ENCODE data around the gene SSR4.
"Not testable (repeated sequence)": the region's sequence is repeated elsewhere in the genome, so short reads cannot be mapped to it uniquely, and the experiment has no call there.

The SSR4 gene

GRCh38 chrX:153794018-153794896 lies at the start of gene SSR4, which contains the start of gene IDH3G:
SSR4 (plus strand) TSS chrX:153794668; CDS start chrX:153794688, 20 bp downstream.
IDH3G (minus strand) TSS chrX:153794375; CDS start chrX:153794326, 49 bp downstream.
- DNase-seq = peak; percentile 77 to 86 (median 86)

- not testable (repeated sequence) for DNase-seq
These were observed 49.4 kb upstream of the SSR4 start for GRCh38 chrX:153745067-153745433.

- no peak for DNase-seq
These were observed 48.1 kb upstream of the SSR4 start for GRCh38 chrX:153746359-153746758.

GRCh38 chrX:153746991-153747390 lies 47.5 kb upstream of the SSR4 start:
- DNase-seq = not testable (repeated sequence)

GRCh38 chrX:153749017-153749416 lies 45.5 kb upstream of the SSR4 start:
- not testable (repeated sequence) for DNase-seq

- no peak for DNase-seq
These were observed 44.2 kb upstream of the SSR4 start for GRCh38 chrX:153750127-153750774.

GRCh38 chrX:153755136-153755535 lies 39.3 kb upstream of the SSR4 start:
- DNase-seq = no peak

GRCh38 chrX:153761863-153762262 lies 32.6 kb upstream of the SSR4 start:
- no peak for DNase-seq

- DNase-seq = no peak
These were observed 31.8 kb upstream of the SSR4 start for GRCh38 chrX:153762626-153763173.

- DNase-seq = no peak
These were observed 31.1 kb upstream of the SSR4 start for GRCh38 chrX:153763298-153763932.

- DNase-seq = peak; percentile 39 to 62 (median 50)
These were observed 30.3 kb upstream of the SSR4 start, which contains the start of gene PLXNB3 for GRCh38 chrX:153763989-153764755. PLXNB3 (plus strand) TSS chrX:153764249; CDS start chrX:153765536, 1,287 bp downstream.

GRCh38 chrX:153764786-153765137 lies 29.7 kb upstream of the SSR4 start:
- DNase-seq = no peak

GRCh38 chrX:153765138-153766079 lies 29.1 kb upstream of the SSR4 start:
- no peak for DNase-seq

GRCh38 chrX:153766098-153766817 lies 28.2 kb upstream of the SSR4 start:
- no peak for DNase-seq

- DNase-seq = no peak
These were observed 27.4 kb upstream of the SSR4 start for GRCh38 chrX:153766871-153767673.

GRCh38 chrX:153767674-153768055 lies 26.8 kb upstream of the SSR4 start:
- DNase-seq = no peak

- no peak for DNase-seq
These were observed 25.9 kb upstream of the SSR4 start for GRCh38 chrX:153768311-153769157.

GRCh38 chrX:153769158-153769864 lies 25.2 kb upstream of the SSR4 start:
- DNase-seq = no peak
